Neural progenitor cell (in vitro differentiated cells): ENCODE results near the gene RNF123.

Experiments used
- EZH2 ChIP-seq: fragments of 200-600 bp; sonication (generic); IDR thresholded peaks from 2 replicates; pipeline ENCODE4 v1.6.1; 2017; ENCODE audit warnings: antibody characterized with exemption, mild to moderate bottlenecking, moderate library complexity
- TF ChIP-seq, protein P1 (sequence below): fragments of 200-600 bp; sonication (generic); IDR thresholded peaks from 2 replicates; pipeline ENCODE4 v1.5.1; 2017; ENCODE audit warnings: antibody characterized with exemption, mild to moderate bottlenecking

DNA sequence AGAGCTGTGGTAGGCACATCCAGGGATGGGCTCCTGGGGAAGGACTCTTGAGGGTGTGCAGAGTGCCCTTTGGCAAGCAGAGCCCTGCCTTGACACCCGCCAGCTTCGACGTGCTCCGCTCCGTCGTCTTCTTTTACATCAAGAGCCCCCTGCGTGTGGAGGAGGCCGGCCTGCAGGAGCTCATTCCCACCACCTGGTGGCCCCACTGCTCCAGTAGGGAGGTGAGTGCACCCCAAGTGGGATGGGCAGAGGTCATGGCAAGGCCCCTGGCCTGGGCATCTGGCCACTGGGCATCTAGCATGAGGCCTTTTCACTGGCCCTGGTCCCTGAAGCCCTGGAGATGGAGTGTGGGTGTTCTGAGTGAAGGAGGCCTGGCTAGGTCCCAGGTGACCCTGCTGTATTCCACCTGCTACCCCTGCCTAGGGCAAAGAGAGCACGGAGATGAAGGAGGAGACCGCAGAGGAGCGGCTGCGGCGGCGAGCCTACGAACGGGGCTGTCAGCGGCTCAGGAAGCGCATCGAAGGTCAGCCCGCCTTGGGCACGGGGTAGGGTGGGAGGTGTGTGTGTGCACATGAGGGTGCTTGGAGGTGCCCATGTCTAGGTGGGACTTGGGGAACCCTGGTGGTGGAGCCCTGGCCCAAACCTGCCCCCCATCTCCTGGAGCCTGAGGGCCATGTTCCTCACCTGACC, 12.2 kb downstream of the RNF123 start:
- TF ChIP-seq, protein P1, sequence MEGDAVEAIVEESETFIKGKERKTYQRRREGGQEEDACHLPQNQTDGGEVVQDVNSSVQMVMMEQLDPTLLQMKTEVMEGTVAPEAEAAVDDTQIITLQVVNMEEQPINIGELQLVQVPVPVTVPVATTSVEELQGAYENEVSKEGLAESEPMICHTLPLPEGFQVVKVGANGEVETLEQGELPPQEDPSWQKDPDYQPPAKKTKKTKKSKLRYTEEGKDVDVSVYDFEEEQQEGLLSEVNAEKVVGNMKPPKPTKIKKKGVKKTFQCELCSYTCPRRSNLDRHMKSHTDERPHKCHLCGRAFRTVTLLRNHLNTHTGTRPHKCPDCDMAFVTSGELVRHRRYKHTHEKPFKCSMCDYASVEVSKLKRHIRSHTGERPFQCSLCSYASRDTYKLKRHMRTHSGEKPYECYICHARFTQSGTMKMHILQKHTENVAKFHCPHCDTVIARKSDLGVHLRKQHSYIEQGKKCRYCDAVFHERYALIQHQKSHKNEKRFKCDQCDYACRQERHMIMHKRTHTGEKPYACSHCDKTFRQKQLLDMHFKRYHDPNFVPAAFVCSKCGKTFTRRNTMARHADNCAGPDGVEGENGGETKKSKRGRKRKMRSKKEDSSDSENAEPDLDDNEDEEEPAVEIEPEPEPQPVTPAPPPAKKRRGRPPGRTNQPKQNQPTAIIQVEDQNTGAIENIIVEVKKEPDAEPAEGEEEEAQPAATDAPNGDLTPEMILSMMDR, result peak; percentile 66
- TF ChIP-seq EZH2, result no peak
